Central memory CD8-positive, alpha-beta T cell (primary cell): ENCODE data around the gene KCNH1.
"Not testable (repeated sequence)": the region's sequence is repeated elsewhere in the genome, so short reads cannot be mapped to it uniquely, and the experiment has no call there.

Source experiments
- ATAC-seq: fragments of 150-1000 bp; cut with Tn5 transposase; replicated peaks from 2 replicates; pipeline ENCODE4 v1.10.0; 2022; ENCODE audit warnings: mild to moderate bottlenecking, moderate FRiP score, moderate number of reproducible peaks; ENCODE audit not compliant: poor library complexity, severe bottlenecking; ENCODE audit errors: extremely low read depth
- DNase-seq, 2 donors: peaks; one replicate each; pipeline ENCODE4 v3.0.0; 2021; ENCODE audit warnings: low spot score in 2 of 2
- H3K27ac Mint-ChIP-seq: one replicate; pipeline ENCODE4 v1.8.0; 2022; ENCODE audit warnings: low read depth, mild to moderate bottlenecking, moderate library complexity, mixed read lengths
- H3K27me3 Mint-ChIP-seq: one replicate; pipeline ENCODE4 v1.8.0; 2022; ENCODE audit warnings: mixed read lengths
- H3K36me3 Mint-ChIP-seq: one replicate; pipeline ENCODE4 v1.8.0; 2022; ENCODE audit warnings: mild to moderate bottlenecking, moderate library complexity, mixed read lengths; ENCODE audit not compliant: insufficient read depth
- H3K4me1 Mint-ChIP-seq: one replicate; pipeline ENCODE4 v1.8.0; 2022; ENCODE audit warnings: mixed read lengths
- H3K4me3 Mint-ChIP-seq: one replicate; pipeline ENCODE4 v1.8.0; 2022; ENCODE audit warnings: mild to moderate bottlenecking, moderate library complexity, mixed read lengths
- H3K9me3 Mint-ChIP-seq: one replicate; pipeline ENCODE4 v1.8.0; 2022; ENCODE audit warnings: mixed read lengths

KCNH1 gene

DNA sequence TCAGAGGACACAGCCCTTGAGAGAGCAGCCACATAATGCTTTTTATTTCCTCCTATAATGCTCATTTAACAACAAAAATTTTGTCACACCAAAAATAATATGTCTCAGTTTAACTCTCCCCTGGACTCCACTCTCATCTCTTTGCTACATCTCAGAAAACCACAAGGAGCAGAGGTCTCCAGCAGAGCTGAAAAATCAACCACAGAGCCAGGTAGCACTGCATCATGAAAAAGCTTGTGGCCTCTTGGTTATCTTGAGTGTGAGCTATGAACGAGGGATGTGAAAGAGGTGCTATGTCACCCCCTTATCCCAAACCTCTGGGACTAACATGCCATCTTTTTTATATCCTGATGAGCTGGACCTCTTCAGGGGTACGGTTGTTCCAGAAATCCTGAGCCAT lies 44.4 kb downstream of the KCNH1 start:
- no peaks in the 10 kb centered on the region for H3K4me1 Mint-ChIP-seq
- no peak overlapping the region for H3K4me3 Mint-ChIP-seq
- peaks cover 44% of the 10 kb centered on the region for H3K27me3 Mint-ChIP-seq
- ATAC-seq (no peak), DNase-seq (no peak)
- H3K36me3 Mint-ChIP-seq, result no peaks in the 10 kb centered on the region
- H3K9me3 Mint-ChIP-seq, result no peaks in the 10 kb centered on the region
- H3K27ac Mint-ChIP-seq, result no peak overlapping the region

DNA sequence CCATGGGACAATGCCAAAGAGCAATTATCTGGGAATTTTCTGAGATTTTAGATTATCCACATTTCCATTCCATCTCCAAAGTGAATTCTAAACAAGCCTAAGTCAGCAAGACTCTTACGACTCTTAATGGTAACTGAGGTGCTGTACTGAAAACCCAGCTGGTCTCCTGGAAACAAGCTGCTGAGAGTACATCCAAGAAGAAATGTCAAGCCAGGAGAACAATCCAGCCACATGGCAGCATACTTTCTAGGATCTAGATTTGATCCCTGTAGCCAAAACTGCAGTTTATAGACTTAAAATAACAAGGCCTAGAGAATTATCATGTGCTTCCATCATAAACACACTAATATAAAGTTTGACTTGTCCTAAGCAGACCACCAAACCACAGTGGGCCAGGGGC lies 45.8 kb downstream of the KCNH1 start:
- H3K27ac Mint-ChIP-seq, result no peak overlapping the region
- H3K9me3 Mint-ChIP-seq, result no peaks in the 10 kb centered on the region
- no peak overlapping the region for H3K4me3 Mint-ChIP-seq
- no peaks in the 10 kb centered on the region for H3K4me1 Mint-ChIP-seq
- H3K36me3 Mint-ChIP-seq, result no peaks in the 10 kb centered on the region
- no peak for ATAC-seq
- H3K27me3 Mint-ChIP-seq, result peaks cover 30% of the 10 kb centered on the region
- DNase-seq, result no peak

DNA sequence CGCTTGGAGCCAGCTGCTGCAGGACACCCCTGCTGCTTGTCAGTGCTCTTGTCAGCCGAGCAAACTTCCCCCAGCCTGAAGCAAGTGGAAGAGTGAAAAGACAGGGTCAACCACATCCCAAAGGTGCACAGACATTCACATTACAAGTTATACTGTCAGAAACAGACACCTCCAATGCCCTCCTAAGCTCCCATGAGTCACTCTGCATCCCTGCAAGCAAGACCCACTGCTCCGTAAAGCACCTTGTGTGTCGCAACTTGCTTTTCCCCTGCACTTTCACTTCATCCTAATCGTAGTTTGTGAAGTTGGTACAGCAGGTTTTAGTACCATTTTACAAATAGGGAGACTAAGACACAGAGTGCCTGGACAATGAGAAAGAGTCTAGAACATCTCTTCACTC lies 51.1 kb downstream of the KCNH1 start:
- DNase-seq, result no peak

DNA sequence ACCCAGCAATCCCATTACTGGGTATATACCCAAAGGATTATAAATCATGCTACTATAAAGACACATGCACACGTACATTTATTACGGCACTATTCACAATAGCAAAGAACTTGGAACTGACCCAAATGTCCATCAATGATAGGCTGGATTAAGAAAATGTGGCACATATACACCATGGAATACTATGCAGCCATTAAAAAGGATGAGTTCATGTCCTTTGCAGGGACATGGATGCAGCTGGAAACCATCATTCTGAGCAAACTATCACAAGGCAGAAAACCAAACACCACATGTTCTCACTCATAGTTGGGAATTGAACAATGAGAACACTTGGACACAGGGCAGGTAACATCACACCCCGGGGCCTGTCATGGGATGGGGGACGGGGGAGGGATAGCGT lies 52.5 kb downstream of the KCNH1 start:
- H3K27ac Mint-ChIP-seq, DNase-seq, H3K4me1 Mint-ChIP-seq, H3K36me3 Mint-ChIP-seq, H3K4me3 Mint-ChIP-seq, ATAC-seq, H3K9me3 Mint-ChIP-seq: not testable (repeated sequence)
- peaks cover 38% of the 10 kb centered on the region for H3K27me3 Mint-ChIP-seq

More for the DNA sequence above, 51.1 kb downstream of the KCNH1 start:
- H3K27me3 Mint-ChIP-seq, result peaks cover 25% of the 10 kb centered on the region
- ATAC-seq, result no peak
- H3K4me1 Mint-ChIP-seq, result no peaks in the 10 kb centered on the region
- no peaks in the 10 kb centered on the region for H3K36me3 Mint-ChIP-seq
- no peaks in the 10 kb centered on the region for H3K9me3 Mint-ChIP-seq
- H3K4me3 Mint-ChIP-seq, result no peak overlapping the region
- no peak overlapping the region for H3K27ac Mint-ChIP-seq

DNA sequence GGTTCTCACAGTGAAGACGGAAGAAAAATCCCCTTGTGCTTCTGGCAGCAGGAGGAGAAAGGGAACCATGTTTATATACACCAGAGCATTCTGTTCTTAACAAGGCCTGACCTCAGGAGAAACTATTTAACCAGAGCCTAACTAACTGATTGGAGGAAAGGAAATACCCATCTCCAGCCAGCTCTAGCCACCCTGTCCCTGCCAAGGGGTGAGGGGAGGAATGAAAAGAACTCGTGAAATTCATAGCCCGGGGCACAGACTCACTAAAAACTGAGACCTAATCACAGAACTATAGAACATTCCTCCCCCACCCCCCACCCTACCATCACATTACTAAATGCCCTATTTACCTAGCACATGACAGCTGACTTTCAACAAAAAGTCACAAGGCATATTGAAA lies 65.0 kb downstream of the KCNH1 start:
- H3K4me3 Mint-ChIP-seq, result no peak overlapping the region
- peaks cover 58% of the 10 kb centered on the region for H3K27me3 Mint-ChIP-seq

DNA sequence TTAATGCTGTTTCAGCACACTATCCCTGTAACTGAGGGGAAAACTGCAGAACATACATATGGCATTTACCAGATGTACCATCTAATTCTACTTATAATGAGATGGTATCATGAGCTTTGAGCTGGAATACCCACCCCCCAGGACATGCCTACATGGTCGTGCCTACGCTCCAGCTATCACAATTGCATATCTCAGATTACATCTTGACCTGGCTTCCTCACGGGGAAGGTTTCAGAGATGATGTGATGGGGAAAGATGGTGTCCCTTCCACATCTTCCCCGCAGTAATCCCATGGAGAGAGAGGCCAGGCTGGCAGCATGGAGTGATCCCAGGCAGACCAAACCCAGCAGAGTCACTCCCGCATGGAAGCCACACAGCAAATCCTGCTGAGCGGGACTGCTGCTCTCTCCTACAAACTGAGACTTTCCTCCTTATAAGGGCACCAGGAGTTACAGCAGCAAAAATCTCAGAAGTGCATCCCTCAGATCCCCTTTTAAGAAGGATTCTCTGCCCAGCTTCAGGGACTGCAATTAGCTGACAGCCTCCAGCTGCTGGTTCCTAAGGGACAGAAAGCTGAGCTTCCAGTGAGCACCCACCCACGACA lies 67.1 kb downstream of the KCNH1 start:
- ATAC-seq (no peak), DNase-seq (no peak)
- Mint-ChIP-seq H3K36me3 (peaks cover 2% of the 10 kb centered on the region), H3K9me3 (no peaks in the 10 kb centered on the region), H3K27me3 (peaks cover 61% of the 10 kb centered on the region), H3K4me1 (no peaks in the 10 kb centered on the region), H3K4me3 (no peak overlapping the region), H3K27ac (no peak overlapping the region)

More for the DNA sequence above, 65.0 kb downstream of the KCNH1 start:
- Mint-ChIP-seq H3K27ac (no peak overlapping the region), H3K36me3 (peaks cover 4% of the 10 kb centered on the region), H3K9me3 (no peaks in the 10 kb centered on the region), H3K4me1 (no peaks in the 10 kb centered on the region)
- no peak for ATAC-seq
- DNase-seq, result no peak

DNA sequence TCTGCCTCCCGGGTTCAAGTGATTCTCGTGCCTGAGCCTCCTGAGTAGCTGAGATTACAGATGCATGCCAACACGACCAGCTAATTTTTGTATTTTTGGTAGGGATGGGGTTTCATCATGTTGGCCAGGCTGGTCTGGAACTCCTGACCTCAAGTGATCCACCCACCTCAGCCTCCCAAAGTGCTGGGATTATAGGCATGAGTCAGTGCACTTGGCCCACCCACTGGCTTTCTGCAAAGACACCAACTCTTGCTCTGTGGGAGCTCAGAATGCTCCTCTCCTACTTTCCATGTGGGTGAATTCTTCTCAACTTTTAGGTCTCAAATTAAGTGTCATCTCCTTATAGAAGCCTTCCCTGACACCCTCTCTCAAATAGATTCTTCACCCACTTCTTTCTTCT lies 92.1 kb downstream of the KCNH1 start:
- ATAC-seq, H3K4me3 Mint-ChIP-seq, H3K27ac Mint-ChIP-seq, H3K4me1 Mint-ChIP-seq, H3K9me3 Mint-ChIP-seq, DNase-seq, H3K36me3 Mint-ChIP-seq: not testable (repeated sequence)
- peaks cover 11% of the 10 kb centered on the region for H3K27me3 Mint-ChIP-seq

DNA sequence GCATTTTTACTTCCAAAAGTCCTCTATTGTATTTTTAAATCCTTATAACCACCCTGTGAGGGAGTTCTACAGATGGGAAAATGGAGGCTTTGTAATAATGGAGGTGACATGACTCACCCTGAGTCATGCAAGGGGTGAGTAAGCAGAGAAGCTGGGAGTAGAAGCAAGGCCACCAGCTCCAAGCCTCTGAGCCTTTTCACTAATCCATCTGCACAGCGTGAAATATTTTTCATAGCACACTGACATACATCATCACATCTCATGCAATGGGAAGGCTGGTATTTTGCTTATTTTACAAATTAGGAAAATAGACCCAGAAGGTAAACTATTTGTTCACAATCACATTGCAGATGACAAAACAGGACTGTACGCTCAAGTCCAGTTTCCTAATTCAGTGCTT lies 96.9 kb downstream of the KCNH1 start:
- Mint-ChIP-seq H3K9me3 (no peaks in the 10 kb centered on the region), H3K4me1 (no peaks in the 10 kb centered on the region), H3K27me3 (peaks cover 11% of the 10 kb centered on the region), H3K27ac (no peak overlapping the region), H3K4me3 (no peak overlapping the region), H3K36me3 (no peaks in the 10 kb centered on the region)
- no peak for DNase-seq
- no peak for ATAC-seq

DNA sequence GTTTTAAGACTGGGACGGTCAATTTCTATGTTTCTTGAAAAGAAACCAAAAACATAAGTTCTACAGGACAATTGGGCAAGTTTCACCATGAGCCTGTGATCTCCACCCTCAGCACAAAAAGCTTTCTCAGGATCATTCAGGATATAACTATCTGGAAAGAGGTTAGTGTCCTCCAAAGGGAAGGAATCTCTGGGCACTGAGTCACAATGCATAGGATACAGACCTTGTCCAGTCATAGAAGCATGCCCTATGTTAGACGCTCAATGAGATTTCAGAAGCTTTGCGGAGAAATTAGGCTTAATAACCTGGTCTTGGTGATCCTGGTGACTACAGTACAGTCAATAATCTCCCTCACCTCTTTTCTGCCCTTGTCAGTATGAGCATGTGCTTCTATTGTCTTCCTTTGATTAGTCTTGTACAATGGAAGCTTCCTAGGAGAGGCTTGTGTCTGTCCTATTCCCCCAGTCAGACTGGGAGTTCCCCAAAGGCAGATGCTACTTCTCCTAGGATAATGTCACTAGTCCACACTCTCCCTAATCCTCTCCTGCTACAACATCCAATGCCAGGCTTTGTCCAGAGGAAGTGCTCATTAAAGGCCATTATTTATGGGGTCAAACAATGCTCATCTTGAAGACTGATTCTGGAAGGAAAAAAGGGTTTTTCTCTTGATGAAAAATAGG lies 97.4 kb downstream of the KCNH1 start:
- Mint-ChIP-seq H3K27me3 (peaks cover 11% of the 10 kb centered on the region), H3K27ac (no peak overlapping the region), H3K9me3 (no peaks in the 10 kb centered on the region), H3K4me3 (no peak overlapping the region), H3K36me3 (no peaks in the 10 kb centered on the region), H3K4me1 (no peaks in the 10 kb centered on the region)
- DNase-seq (no peak), ATAC-seq (no peak)

DNA sequence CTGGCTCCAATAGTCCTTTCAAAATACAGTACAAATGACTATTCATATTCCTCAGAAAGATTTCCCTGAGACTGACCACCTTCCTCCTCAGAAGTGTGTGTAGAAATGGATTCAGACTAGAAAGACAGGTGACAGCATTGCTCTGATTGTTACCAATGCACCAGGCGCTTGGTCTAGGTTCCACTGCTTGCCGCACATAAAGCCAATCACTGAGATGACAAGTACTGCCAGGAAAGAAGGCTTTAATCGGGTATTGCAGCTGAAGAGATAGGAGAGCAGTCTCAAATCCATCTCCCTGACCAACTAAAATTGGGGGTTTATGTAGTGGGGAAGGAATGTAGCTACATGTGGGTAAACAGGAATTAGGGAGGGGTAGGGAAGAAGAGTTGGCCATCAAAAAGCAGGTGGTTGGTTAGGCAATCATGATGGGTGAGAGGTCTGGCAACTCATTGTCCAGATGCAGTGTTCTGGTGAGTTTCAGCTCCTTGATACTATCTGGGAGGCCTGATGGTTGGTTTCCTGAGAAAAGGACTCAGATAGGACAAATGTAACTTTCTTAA lies 98.0 kb downstream of the KCNH1 start:
- H3K27ac Mint-ChIP-seq, result no peak overlapping the region
- no peaks in the 10 kb centered on the region for H3K4me1 Mint-ChIP-seq
- H3K9me3 Mint-ChIP-seq, result no peaks in the 10 kb centered on the region
- peaks cover 11% of the 10 kb centered on the region for H3K27me3 Mint-ChIP-seq
- DNase-seq (no peak), ATAC-seq (no peak)
- no peak overlapping the region for H3K4me3 Mint-ChIP-seq
- no peaks in the 10 kb centered on the region for H3K36me3 Mint-ChIP-seq

DNA sequence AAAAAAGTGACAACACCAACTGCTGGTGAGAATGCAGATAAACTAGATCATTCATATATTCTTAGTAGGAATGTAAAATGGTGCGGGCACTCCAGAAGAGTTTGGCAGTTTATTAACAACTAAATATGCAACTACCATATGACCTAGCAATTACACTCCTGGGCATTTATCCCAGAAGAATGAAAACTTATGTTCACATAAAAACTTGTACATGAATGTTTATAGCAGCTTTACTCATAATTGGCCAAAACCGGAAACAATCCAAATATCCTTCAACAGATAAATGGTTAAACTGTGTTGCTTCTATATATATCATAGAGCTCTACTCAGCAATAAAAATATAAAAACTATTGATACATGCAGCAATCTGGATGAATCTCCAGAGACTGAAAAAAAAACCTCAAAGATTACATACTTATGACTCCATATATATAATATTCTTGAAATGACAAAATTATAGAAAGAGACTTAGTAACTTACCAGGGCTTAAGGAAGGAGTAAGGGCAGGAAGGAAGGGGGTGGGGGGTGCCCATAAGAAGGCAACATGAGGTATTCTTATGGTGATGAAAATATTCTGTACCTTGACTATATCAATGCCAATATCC lies 99.9 kb downstream of the KCNH1 start:
- H3K4me1 Mint-ChIP-seq, result no peaks in the 10 kb centered on the region
- peaks cover 11% of the 10 kb centered on the region for H3K27me3 Mint-ChIP-seq
- H3K4me3 Mint-ChIP-seq, result no peak overlapping the region
- no peak for ATAC-seq
- H3K27ac Mint-ChIP-seq, result no peak overlapping the region
- DNase-seq, result no peak
- H3K36me3 Mint-ChIP-seq, result no peaks in the 10 kb centered on the region
- H3K9me3 Mint-ChIP-seq, result no peaks in the 10 kb centered on the region

DNA sequence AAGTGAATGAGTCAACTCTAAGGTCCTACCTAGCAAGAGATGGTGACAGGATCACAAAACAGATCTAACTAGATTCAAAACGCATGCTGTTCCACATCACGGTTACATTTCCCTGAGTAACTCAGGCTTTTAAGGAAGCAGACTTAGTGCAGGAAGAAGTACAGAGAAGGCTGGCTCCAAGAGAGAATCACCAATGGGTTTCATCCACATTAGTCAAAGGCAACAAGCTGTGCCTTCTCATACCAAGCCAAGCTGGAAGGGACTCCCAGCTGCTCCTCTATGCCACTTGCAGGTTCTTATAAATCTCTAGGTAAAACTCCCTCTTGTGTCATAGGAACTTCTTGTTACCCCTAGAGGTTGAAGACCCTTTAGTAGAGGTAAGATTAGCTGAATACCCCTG lies 109.0 kb downstream of the KCNH1 start:
- no peaks in the 10 kb centered on the region for H3K36me3 Mint-ChIP-seq
- no peak for DNase-seq
- H3K4me3 Mint-ChIP-seq, result no peak overlapping the region
- H3K27me3 Mint-ChIP-seq, result peaks cover 70% of the 10 kb centered on the region
- H3K27ac Mint-ChIP-seq, result no peak overlapping the region
- no peak for ATAC-seq
- no peaks in the 10 kb centered on the region for H3K9me3 Mint-ChIP-seq
- H3K4me1 Mint-ChIP-seq, result no peaks in the 10 kb centered on the region

DNA sequence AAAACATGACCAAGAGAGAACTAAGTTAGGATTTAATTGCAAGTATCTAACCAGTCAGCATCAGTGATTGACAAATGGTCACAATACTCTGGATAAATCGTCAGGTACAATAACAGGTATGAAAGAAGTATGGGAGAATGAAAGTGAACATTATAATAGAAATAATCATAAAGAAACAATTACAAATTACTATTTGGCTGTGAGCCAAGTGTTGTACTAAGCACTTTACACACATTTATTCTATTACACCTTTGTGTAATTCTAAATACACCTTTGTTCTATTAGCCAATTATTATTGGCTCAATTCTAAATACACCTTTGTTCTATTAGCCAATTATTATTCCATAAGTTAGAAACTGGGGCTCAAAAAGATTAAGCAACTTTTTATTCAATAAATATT lies 114.7 kb downstream of the KCNH1 start:
- Mint-ChIP-seq H3K4me3 (no peak overlapping the region), H3K9me3 (no peaks in the 10 kb centered on the region), H3K36me3 (no peaks in the 10 kb centered on the region), H3K27me3 (peaks cover 65% of the 10 kb centered on the region), H3K4me1 (no peaks in the 10 kb centered on the region), H3K27ac (no peak overlapping the region)
- ATAC-seq (no peak), DNase-seq (no peak)
